ENCODE measurements around the gene ZCCHC2. TPM values are rescaled to one million over a fixed set of nuclear protein-coding genes. Genes with fewer than 3 reads are reported as not detected.

The ZCCHC2 gene
- total and polyA plus RNA-seq, 2 donors (not counting 3 experiments of a cell fraction or from before 2014, with no cell fraction given): 16.2 to 27.2 TPM

DNA sequence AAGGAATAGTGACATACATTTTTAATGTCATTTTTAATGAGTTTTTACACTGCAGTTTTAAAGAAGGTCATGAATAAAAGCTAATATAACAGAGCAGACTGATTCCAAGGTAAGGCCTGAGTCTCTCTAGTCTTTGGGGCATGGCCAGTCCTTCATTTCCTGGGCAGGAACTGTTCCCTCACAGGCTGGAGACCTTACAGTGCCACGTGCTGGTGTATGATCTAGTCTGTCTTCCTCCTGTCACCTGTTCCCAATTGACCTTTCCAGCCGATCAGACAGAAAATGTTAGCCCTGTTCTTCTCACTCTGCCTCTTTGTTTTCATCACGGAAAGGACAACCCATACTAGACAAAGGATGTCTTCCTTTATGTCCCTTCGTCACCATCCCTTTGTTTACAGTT is 33.6 kb downstream of the ZCCHC2 start:
- Histone ChIP-seq H3K4me3 (replicated peaks in 1 of 3; ENCODE audit: insufficient read depth in 1 of 3, low read depth in 1 of 3, low read length in 3 of 3) (no peak overlapping the region), H3K9me1 (replicated peaks; ENCODE audit: control insufficient read depth, extremely low read depth, insufficient read depth, low read length) (no peaks in the 10 kb centered on the region), H3K79me2 (ENCODE audit: control insufficient read depth, insufficient read depth, low read length) (peaks cover 5% of the 10 kb centered on the region), H3K27ac (ENCODE audit: insufficient read depth, low read depth, low read length) (no peak overlapping the region), H3K9me3 (replicated peaks; ENCODE audit: control insufficient read depth, insufficient read depth, low read length) (no peaks in the 10 kb centered on the region), H3K4me2 (ENCODE audit: insufficient read depth, low read length) (no peak overlapping the region), H3K9ac (replicated peaks; ENCODE audit: extremely low read depth, insufficient read depth, low read length) (no peak overlapping the region), H3K36me3 (ENCODE audit: control insufficient read depth in 2 of 2, extremely low read depth in 1 of 2, insufficient read depth in 2 of 2, low read length in 2 of 2) (peaks cover 8 to 15% of the 10 kb centered on the region in 2 experiments), H3K27me3 (ENCODE audit: control insufficient read depth in 2 of 2, insufficient read depth in 2 of 2, low read length in 2 of 2) (no peaks in the 10 kb centered on the region), H3K4me1 (ENCODE audit: control insufficient read depth, extremely low read depth, insufficient read depth, low read length) (peaks cover 25% of the 10 kb centered on the region), H4K20me1 (replicated peaks; ENCODE audit: control insufficient read depth, extremely low read depth, insufficient read depth, low read length) (no peaks in the 10 kb centered on the region), H2AFZ (ENCODE audit: low read depth, low read length) (no peak overlapping the region)
- TF ChIP-seq, protein P1, sequence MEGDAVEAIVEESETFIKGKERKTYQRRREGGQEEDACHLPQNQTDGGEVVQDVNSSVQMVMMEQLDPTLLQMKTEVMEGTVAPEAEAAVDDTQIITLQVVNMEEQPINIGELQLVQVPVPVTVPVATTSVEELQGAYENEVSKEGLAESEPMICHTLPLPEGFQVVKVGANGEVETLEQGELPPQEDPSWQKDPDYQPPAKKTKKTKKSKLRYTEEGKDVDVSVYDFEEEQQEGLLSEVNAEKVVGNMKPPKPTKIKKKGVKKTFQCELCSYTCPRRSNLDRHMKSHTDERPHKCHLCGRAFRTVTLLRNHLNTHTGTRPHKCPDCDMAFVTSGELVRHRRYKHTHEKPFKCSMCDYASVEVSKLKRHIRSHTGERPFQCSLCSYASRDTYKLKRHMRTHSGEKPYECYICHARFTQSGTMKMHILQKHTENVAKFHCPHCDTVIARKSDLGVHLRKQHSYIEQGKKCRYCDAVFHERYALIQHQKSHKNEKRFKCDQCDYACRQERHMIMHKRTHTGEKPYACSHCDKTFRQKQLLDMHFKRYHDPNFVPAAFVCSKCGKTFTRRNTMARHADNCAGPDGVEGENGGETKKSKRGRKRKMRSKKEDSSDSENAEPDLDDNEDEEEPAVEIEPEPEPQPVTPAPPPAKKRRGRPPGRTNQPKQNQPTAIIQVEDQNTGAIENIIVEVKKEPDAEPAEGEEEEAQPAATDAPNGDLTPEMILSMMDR (IDR thresholded peaks at IDR 0.05; ENCODE audit: extremely low read depth in 1 of 2, insufficient read depth in 1 of 2, low read depth in 1 of 2, low read length in 2 of 2): no peak
- no peak for TF ChIP-seq JUN (IDR thresholded peaks at IDR 0.05; ENCODE audit: borderline replicate concordance, insufficient read depth, insufficient read length, low read depth)
- no peak for TF ChIP-seq MYC (IDR thresholded peaks at IDR 0.05; ENCODE audit: low read depth, low read length)
- TF ChIP-seq POLR2AphosphoS5 (IDR thresholded peaks at IDR 0.05; ENCODE audit: insufficient read depth, low read depth, low read length): no peak
- no peak for TF ChIP-seq POLR2A (IDR thresholded peaks at IDR 0.05; ENCODE audit: low read depth, low read length)
- TF ChIP-seq GATA2 (IDR thresholded peaks at IDR 0.05; ENCODE audit: insufficient read depth, insufficient read length, low read depth, low read length): no peak
- TF ChIP-seq EZH2 (IDR thresholded peaks at IDR 0.05; ENCODE audit: borderline replicate concordance, low read depth, low read length, severe bottlenecking): no peak
- no peak for TF ChIP-seq FOS (IDR thresholded peaks at IDR 0.05; ENCODE audit: borderline replicate concordance, insufficient read depth, low read length)
- DNase-seq (ENCODE audit: low read depth, low spot score) (no peak), FAIRE-seq (no peak)
- BruUV-seq (replicated peaks): no TSS peak
- CTCF ChIA-PET: interaction anchor here (1.5 to 2.4 kb wide), 2 partner anchors 10 to 131 kb away, joined by 8 to 10 read pairs; no protein-coding TSS in a partner anchor
- intact Hi-C loops (cut with micrococcal nuclease) (no loop called here), dilution Hi-C loops (cut with MboI; ENCODE audit: extremely low pct_ligation_motif_present, low sequenced_read_pairs) (no loop called here)
- POLR2A ChIA-PET: no interaction called here

Measured in endothelial cell of umbilical vein (primary cell).